CD4-positive, alpha-beta T cell treated with Interferon alpha-2 for 1 hour (primary cell): ENCODE measurements around the gene CACNG4.
"Not testable (repeated sequence)": the region's sequence is repeated elsewhere in the genome, so short reads cannot be mapped to it uniquely, and the experiment has no call there.

Experiments used
- DNase-seq, 2 donors: peaks; one replicate each; pipeline ENCODE4 v3.0.0-alpha.2; 2020 to 2022

The CACNG4 gene

GRCh38 chr17:67021743-67022450 is 57.4 kb downstream of the CACNG4 start:
- no peak for DNase-seq

DNA sequence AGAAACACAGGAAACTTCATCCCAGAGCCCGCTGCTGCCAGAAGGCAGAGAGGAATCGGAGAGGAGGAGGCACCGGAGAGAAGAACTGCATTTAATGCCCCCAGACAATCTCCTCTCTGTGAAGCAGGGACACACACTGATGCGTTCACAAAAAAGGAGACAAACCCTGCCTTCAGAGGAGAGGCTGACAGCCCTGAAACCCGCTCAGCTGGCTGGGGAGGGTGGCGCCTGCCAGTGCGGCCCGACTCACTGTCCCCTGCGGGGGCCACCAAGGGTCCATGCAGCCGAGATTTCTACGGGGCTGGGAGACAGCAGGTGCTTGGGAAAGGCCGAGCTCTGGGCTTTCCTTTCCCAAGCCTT is 57.9 kb downstream of the CACNG4 start:
- DNase-seq: no peak

DNA sequence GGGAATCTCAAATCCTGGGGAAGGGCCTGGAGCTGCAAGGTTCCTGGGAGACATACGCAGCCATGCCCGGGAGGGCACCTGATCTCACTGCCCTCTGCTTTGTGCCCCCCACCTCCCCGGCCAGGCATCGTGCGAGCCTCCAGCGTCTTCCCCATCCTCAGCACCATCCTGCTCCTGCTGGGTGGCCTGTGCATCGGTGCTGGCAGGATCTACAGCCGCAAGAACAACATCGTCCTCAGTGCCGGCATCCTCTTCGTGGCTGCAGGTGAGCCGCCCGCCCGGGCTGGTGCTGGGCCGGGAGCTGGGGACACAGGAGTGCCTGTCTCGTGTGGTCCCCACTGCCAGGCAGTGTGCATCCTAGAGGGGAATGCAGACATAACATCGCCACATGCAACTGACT is 60.2 kb downstream of the CACNG4 start:
- DNase-seq: no peak

DNA sequence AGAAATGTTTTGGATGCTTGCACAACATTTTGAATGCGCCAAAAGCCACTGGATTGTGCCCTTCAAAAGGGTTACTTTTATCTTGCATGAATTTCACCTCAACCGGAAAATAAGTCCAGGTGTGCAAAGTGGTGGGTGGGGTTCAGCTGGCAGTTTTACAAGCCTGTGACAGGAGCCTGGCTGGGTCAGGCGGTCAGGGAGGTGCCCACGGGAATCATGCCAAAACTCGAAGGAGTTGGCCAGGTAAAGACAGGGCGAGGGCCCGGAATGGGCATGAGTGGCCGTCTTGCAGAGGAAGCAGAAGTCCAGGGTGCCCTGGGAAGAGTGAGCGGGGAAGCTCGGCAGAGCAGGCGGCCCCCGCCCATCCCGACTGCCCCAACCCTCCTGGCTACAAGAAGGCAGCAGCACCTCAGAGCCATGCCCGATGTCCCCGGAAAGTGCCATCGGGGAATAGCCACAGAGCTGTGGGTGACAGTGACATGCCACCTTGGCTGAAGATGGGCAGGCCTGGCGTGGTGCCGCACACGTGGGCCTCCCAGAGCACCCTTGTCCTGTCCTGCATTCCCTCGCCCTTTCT is 60.8 kb downstream of the CACNG4 start:
- no peak for DNase-seq

- no peak for DNase-seq
Measured at GRCh38 chr17:67026341-67026740, 61.8 kb downstream of the CACNG4 start.

DNA sequence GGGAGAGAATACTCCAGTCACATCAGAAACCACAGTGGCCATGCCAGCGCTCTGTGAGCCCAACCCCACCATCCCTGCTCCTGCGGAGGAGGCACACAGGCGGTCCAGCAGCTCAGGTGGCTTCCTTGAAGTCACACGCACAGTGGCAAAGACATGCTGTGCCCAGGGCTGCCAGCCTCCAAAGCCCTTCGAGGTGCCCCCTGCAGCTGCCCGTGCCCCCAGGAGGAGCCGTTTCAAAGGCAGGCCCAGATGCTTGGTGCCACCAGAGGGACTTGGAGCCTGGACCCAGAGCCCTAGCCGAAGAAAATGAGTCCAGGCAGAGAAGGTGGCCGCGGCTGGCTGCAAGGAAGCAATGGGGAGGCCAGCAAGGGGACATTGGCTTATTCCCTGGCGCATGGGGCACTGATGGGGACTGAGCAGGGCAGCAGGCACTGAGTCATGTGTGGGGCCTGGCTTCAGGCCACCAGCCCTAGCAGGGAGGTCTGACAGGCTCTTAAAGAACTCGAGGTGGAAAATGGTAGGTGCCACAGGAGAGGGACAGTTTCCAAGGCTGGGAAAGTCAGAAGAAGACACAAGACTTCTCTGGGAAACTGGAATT is 62.6 kb downstream of the CACNG4 start:
- DNase-seq: no peak

DNA sequence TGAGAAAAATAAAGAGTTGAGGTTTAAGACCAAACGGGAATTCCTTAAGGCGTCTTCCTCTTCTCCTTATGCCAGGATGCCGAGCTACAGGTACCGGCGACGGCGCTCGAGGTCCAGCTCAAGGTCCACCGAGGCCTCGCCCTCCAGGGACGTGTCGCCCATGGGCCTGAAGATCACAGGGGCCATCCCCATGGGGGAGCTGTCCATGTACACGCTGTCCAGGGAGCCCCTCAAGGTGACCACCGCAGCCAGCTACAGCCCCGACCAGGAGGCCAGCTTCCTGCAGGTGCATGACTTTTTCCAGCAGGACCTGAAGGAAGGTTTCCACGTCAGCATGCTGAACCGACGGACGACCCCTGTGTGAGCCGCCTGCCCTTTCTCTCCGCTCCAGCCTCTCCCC is 66.1 kb downstream of the CACNG4 start:
- no peak for DNase-seq

DNA sequence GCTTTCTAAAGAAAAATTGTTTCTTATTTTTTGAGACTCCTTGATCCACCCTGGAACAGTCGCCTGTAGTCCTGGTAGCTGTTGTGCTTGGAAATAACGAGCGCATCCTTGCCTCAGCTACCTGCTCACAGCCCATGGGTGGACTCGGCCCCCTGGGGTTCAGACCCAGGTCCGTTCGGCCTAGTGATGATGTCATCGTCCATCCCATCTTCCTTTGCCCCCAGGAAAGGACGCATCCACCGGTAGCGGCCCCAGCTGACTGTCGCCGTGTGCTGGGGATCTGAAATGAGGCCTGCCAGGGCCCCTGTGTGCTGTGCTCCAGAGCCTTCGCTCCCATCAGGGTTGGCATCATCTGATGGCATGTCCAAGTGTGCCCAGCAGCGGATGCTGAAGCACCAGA is 67.9 kb downstream of the CACNG4 start:
- no peak for DNase-seq

DNA sequence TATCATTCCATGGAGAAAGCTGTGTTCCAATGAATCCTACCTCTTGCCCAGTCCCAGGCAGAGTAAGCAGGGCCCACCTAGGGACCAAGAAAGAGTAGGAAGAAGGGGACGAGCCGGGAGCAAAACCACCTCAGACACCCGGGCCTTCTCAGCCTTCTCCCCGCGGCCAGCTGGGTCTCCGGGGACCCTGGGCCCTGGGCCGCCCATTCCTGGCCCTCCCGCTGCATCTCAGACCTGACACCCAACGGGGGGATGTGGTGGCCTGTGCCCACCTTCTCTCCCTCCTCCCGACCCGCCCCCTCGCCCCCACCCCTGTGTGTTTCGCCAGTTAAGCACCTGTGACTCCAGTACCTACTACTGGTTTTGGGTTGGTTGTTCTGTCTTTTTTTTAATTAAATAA is 68.5 kb downstream of the CACNG4 start:
- no peak for DNase-seq

DNA sequence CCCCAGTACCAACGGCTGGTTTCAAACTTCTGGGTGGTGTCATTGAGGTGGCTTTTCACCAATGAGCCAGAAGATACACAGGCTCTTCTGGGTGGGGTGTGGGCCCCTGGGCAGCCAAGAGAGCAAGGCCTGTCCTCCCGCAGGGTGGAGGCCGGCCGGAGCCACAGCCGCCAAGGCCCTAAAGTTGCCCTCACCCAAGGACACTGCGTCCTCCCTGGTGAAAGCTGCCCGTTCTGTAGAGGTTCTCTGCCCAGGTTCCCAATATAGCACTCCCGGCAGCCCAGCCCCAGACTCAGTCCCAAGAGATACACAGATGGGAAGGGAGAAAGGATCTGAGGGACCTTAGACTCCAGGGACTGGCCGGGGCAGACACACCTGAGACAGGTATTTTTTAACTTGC is 69.1 kb downstream of the CACNG4 start:
- DNase-seq: no peak

- no peak for DNase-seq
Measured at GRCh38 chr17:67035131-67036083, 70.9 kb downstream of the CACNG4 start.

DNA sequence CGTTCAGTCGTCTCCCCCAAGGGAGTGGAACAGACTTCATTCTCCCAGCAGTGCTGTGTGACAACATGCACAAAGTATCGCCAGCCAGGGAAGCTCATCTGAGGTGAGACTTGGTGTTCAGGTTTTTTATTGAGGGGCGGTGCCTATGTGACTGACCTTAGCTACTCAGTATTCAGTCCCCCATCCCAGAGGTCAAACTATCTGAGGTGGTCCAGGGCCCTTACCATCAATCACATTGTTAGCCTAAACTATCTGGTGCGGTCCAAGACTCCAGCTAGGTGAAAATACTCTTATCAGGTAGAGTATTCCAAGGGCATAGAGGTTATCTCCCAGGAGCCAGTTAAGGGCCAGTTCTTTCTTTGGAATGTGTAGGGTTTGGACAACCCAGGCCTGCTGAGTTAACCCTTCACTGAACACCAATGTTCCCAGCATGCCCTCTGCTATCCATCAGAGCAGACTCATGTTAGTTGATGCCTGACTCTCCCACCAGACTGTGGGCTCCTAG is 74.4 kb downstream of the CACNG4 start:
- DNase-seq: no peak

DNA sequence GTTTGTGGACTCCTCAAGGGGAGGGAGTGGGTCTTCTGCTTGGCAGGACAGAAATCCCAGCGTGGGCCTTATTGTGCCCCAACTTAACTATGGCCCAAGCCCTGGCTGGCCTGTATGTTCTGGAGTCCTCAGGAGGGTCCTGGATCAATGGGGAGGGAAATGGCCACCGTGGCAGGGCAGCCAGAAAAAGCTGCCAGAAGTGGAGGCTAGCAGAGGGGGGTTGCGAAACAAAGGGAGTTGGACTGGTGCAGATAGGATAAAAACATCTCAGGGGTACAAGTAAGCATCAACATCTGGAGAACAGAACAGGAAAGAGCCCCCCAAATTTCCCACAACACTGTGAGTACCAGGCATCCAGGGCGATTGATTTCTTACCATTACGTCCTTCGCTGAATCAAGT is 76.1 kb downstream of the CACNG4 start:
- DNase-seq: no peak

DNA sequence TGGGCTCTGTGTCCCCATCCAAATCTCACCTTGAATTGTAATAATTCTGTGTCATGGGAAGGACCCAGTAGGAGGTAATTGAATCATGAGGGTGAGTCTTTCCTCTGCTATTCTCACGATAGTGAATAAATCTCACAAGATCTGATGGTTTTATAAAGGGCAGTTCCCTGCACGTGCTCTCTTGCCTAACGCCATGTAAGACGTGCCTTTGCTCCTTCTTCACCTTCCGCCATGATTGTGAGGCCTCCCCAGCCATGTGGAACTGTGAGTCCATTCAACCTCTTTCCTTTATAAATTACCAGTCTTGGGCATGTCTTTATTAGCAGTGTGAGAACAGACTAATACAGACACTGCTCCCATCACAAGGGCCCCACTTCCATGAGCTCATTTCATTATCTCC is 76.6 kb downstream of the CACNG4 start:
- DNase-seq: not testable (repeated sequence)

- DNase-seq: no peak
Measured at GRCh38 chr17:67041531-67041930, 77.0 kb downstream of the CACNG4 start.

GRCh38 chr17:67041941-67042899 is 77.7 kb downstream of the CACNG4 start:
- no peak for DNase-seq

DNA sequence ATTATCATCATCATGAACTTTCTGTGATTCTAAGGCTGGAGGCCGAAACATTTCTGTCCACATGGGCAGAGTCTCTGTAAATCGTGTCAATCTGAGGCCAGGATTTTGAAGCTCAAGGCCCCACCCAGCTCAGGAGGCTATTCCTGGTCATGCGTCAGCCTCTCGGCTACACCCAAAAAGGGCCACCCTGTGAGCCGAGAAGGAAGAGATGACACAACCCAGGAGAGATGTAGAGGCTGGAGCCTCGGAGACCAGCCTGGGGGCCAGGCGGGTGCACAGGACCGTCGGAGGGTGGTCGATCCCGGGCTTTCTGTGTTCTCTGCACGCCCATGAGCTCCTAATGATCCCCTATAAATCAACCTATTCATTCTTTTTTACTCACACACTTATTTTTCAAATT is 78.8 kb downstream of the CACNG4 start:
- DNase-seq: no peak

- DNase-seq: no peak
Measured at GRCh38 chr17:67044016-67044772, 79.7 kb downstream of the CACNG4 start, which contains the start of gene CACNG1. Gene CACNG1, plus strand, starts transcription at chr17:67044554. Its CDS starts 107 bp downstream, at chr17:67044661.

DNA sequence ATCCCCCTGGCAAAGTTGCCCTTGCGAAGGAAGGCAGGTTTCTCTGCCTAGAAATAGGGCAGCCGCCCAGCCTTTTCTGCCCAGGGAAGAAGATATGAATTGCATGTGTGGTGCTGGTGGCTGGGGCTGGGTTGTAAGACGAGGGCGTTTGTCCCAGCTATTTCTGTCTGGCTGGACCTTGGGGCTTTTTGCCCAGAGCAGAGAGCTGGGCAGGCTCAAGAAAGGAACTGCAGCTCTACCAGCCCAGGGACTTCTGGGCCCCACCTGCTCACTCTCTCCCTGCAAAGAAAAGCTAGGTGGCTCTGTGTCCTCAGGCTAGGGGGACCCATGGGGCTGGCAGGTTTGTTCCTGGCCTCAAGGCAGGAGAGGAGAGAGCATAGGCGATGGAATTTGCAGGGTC is 80.4 kb downstream of the CACNG4 start:
- DNase-seq: no peak

GRCh38 chr17:67046398-67046797 is 81.9 kb downstream of the CACNG4 start:
- DNase-seq: no peak

GRCh38 chr17:67047382-67047781 is 82.9 kb downstream of the CACNG4 start:
- no peak for DNase-seq
